ENCODE data around the gene GRB7. TPM values are rescaled to one million over a fixed set of nuclear protein-coding genes. Genes with fewer than 3 reads are reported as not detected.

GRB7 gene
- total RNA-seq, 4 donors from 2014 or later = 0.44 TPM; not detected in 3

DNA sequence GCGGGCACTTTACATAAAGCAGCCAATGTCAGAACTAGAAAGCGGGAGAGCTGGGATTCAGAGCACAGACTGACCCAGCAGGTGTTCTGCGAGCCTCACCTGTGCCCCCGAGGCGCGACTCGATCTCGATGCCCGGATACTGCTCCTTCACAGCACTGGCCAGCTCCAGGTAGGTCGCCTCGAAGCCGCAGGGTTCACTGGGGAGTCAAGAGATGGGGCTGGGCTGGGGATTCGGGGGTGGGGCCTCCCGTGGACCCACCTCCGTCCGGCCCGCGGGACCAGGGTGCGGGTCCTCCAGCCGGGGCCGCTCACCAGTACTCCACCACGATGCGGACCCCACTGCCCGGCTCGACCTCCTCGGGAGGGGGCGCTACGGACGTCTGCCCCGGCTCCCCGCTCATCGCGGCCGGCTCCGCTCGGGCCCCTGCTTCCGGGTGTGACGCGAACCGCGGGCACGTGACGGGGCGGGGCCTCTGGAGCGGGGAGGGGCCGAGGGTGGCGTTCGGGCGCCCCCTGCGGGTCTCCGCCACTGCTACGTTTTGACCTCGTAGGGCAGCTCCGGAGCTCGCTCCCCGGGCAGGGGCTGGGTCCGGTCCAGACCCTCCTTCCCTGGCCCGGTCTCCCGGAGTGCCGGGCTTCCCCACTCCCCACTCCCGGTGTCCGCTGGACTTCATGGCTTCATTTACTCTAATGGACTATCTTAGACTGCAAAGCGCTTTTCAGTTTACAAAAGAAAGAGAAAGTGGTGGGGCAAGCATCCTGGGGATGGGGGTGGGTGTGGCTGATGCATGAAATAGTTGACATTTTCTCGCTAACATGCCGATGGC is 7.4 kb upstream of the GRB7 start, which contains the start of gene MIEN1:
TSS of gene MIEN1 (minus strand) at position 438 of the 827 bp plus-strand sequence. CDS start at position 401, 37 bp downstream.
- TF ChIP-seq, protein P1, sequence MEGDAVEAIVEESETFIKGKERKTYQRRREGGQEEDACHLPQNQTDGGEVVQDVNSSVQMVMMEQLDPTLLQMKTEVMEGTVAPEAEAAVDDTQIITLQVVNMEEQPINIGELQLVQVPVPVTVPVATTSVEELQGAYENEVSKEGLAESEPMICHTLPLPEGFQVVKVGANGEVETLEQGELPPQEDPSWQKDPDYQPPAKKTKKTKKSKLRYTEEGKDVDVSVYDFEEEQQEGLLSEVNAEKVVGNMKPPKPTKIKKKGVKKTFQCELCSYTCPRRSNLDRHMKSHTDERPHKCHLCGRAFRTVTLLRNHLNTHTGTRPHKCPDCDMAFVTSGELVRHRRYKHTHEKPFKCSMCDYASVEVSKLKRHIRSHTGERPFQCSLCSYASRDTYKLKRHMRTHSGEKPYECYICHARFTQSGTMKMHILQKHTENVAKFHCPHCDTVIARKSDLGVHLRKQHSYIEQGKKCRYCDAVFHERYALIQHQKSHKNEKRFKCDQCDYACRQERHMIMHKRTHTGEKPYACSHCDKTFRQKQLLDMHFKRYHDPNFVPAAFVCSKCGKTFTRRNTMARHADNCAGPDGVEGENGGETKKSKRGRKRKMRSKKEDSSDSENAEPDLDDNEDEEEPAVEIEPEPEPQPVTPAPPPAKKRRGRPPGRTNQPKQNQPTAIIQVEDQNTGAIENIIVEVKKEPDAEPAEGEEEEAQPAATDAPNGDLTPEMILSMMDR (IDR thresholded peaks at IDR 0.05; ENCODE audit: low read depth) = no peak

DNA sequence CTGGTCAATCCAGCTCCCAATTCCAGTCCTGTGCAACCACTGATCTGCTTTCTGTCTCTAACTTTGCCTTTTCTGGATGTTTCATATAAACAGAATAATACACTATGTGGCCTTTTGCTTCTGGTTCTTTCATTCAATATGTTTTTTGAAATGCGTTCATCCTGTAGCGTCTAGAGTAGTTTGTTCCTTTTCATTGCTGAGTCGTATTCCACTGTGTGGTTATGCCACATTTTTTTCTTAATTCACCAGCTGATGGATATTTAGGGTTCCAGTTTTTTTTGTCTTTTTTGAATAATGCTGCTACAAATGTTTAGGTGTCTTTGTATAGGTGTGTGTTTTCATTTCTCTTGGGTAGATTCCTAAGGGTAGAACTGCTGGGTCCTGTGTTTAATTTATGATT is 5.2 kb upstream of the GRB7 start:
- TF ChIP-seq, protein P1 (IDR thresholded peaks at IDR 0.05; ENCODE audit: low read depth) = no peak

DNA sequence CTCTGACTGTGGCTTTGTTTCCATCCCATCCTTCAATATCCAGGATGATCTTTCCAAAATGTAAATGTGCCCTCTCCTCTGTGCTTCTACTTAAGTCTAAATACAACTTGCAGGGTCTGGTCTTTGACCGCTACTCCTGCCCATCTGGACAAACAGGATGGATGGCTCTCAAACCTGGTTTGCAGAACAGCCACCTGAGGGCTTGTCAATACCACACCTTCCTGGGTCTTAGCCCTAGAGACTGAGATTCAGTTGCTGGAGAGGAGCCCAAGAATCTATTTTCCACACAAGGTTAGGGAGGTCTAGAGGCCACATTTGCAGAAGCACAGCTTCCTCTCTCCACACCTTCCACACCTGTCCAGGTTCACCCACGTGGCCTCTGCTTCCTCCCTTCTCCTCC is 1.9 kb upstream of the GRB7 start:
- TF ChIP-seq, protein P1 (IDR thresholded peaks at IDR 0.05; ENCODE audit: low read depth) = no peak

DNA sequence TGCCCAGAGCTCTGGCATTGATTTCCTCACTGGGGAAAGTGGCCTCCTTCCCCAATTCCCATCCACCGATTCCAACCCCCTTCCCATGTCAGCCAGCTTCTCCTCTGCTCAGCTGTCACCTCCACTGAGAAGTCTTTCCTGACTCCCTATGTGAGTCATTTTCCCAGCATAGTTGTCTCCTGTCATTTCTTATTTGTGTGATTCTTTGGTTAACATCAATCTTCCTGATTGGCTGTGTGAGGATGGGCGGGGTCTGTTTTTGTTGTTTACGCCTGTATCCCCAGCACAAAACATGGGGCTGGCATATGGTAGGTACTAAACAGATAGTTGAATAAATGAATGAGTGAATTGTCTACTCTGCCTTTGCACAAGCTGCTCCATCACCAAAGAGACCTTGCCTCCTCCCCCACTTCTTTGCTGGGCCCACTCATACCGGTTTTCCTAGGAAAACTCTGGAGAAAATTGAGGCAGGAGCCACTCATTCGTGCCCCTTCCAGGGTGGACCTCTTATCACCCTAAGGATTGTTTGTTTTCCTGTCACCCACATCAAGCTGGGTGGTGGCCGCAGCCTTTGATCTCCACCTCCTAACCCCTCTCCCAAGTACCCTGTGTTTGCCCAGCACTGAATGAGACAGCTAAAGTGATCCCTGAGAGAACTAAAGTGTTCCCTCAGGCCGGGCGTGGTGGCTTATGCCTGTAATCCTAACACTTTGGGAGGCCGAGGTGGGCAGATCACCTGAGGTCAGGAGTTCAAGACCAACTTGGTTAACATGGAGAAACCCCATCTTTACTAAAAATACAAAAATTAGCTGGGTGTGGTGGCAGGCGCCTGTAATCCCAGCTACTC is 1.2 kb upstream of the GRB7 start:
- TF ChIP-seq, protein P1 (IDR thresholded peaks at IDR 0.05; ENCODE audit: low read depth) = no peak

DNA sequence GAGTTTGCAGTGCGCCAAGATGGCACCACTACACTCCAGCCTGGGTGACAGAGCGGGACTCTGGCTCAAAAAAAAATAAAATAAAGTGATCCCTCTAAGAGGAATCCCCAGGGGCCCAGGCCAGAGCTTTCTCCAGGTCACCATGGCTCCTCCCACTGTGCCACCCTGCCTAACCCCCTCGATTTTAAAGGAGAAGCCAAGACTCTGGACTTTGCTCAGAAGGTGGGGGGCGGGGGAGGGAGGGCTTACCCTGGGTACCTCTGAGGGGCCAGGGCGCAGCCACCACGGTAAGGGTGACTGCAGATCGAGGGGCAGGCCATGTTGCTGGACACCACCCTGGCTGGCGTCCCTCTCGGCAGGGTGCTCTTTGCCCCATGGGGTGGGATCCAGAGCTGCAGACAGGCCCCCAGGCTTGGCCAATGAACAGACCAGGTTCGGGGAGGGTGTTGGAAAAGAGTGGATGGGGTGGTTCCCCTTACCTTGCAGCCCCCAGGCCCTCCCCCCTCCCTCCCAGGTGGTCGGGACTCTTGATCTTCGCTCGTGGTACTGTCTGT is 455 bp upstream of the GRB7 start:
- TF ChIP-seq, protein P1 (IDR thresholded peaks at IDR 0.05; ENCODE audit: low read depth) = no peak

DNA sequence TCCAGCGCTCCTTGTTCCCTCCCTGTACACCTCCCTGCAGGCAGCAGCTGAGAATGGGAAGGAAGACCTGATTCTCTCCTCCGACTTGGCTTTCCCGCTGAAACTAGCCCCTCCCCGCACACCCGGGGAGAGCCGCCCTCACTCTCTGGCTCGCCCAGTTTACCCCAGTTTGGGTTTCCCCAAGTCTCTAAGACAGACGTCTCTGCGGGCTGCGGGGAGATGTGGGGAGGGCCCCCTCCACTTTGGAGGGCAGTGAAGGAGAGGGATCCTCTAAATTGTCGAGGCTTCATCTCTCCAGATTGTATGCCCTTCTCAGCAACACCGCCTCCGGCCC is 797 bp downstream of the GRB7 start:
- TF ChIP-seq, protein P1 (IDR thresholded peaks at IDR 0.05; ENCODE audit: low read depth) = no peak

Data from subcutaneous adipose tissue (tissue), 4 donors.